Hematopoietic multipotent progenitor cell treated with erythropoietin and hydrocortisone succinate and interleukin-3 and kit ligand, for 15 days (in vitro differentiated cells): ENCODE data around the gene SHC3.

ENCODE experiments used
- DNase-seq: peaks from one replicate; pipeline ENCODE4 v3.0.0-alpha.2; 2015; ENCODE audit warnings: low spot score

Gene SHC3

GRCh38 chr9:89000973-89001916, 177.4 kb downstream of the SHC3 start:
- DNase-seq = peak; percentile 61

GRCh38 chr9:89000371-89000781, 178.2 kb downstream of the SHC3 start:
- DNase-seq = no peak

GRCh38 chr9:88998911-88999310, 179.7 kb downstream of the SHC3 start:
- DNase-seq = no peak

- peak; percentile 9 for DNase-seq
These were observed 180.1 kb downstream of the SHC3 start for GRCh38 chr9:88998503-88998902.

- no peak for DNase-seq
These were observed 181.0 kb downstream of the SHC3 start for GRCh38 chr9:88997646-88998045.

GRCh38 chr9:88996921-88997235, 181.7 kb downstream of the SHC3 start:
- DNase-seq = no peak

GRCh38 chr9:88996046-88996920, 182.3 kb downstream of the SHC3 start:
- DNase-seq = no peak

- DNase-seq = no peak
These were observed 183.0 kb downstream of the SHC3 start for GRCh38 chr9:88995627-88996026.

GRCh38 chr9:88995200-88995577, 183.4 kb downstream of the SHC3 start:
- DNase-seq = no peak

GRCh38 chr9:88994469-88995199, 184.0 kb downstream of the SHC3 start:
- no peak for DNase-seq

GRCh38 chr9:88993871-88994460, 184.7 kb downstream of the SHC3 start:
- no peak for DNase-seq

- DNase-seq = no peak
These were observed 185.3 kb downstream of the SHC3 start for GRCh38 chr9:88993327-88993726.

- no peak for DNase-seq
These were observed 186.1 kb downstream of the SHC3 start for GRCh38 chr9:88992556-88992955.

- DNase-seq = no peak
These were observed 187.3 kb downstream of the SHC3 start, which contains the start of gene S1PR3 for GRCh38 chr9:88991066-88992034. TSS of gene S1PR3 (plus strand) at chr9:88991468. CDS start at chr9:89001201, 9,733 bp downstream.

- no peak for DNase-seq
These were observed 187.9 kb downstream of the SHC3 start for GRCh38 chr9:88990729-88991065.

- DNase-seq = no peak
These were observed 188.4 kb downstream of the SHC3 start for GRCh38 chr9:88990041-88990728.

GRCh38 chr9:88988796-88989641, 189.6 kb downstream of the SHC3 start:
- DNase-seq = no peak

- no peak for DNase-seq
These were observed 191.0 kb downstream of the SHC3 start for GRCh38 chr9:88987661-88988060.

- no peak for DNase-seq
These were observed 191.8 kb downstream of the SHC3 start for GRCh38 chr9:88986776-88987175.
